Stomach (tissue), 4 donors: Measurements from ENCODE around the gene PLEKHB2.

ENCODE experiments used
- CTCF ChIP-seq, 7 experiments: fragments of 450-650 bp in 4 of 7; fragments of 200-600 bp in 3 of 7; sonication (generic) in 3 of 7; IDR thresholded peaks; one replicate each; pipeline ENCODE4 v1.5.1; 2016 to 2019; ENCODE audit warnings: antibody characterized with exemption in 7 of 7, control low read depth in 2 of 7, mild to moderate bottlenecking in 1 of 7
- EP300 ChIP-seq: sonication (generic); formaldehyde crosslinking; IDR thresholded peaks from one replicate; pipeline ENCODE4 v1.6.1; 2017; ENCODE audit warnings: antibody characterized with exemption
- POLR2A ChIP-seq, 4 donors: fragments of 450-650 bp; IDR thresholded peaks; one replicate each; pipeline ENCODE4 v1.6.1; 2016; ENCODE audit warnings: antibody characterized with exemption in 4 of 4, control low read depth in 2 of 4, mild to moderate bottlenecking in 1 of 4, moderate library complexity in 1 of 4
- POLR2AphosphoS5 ChIP-seq, 3 donors: sonication (generic); formaldehyde crosslinking; IDR thresholded peaks; one replicate each; pipeline ENCODE4 v1.6.1; 2016; ENCODE audit warnings: antibody characterized with exemption in 3 of 3

DNA sequence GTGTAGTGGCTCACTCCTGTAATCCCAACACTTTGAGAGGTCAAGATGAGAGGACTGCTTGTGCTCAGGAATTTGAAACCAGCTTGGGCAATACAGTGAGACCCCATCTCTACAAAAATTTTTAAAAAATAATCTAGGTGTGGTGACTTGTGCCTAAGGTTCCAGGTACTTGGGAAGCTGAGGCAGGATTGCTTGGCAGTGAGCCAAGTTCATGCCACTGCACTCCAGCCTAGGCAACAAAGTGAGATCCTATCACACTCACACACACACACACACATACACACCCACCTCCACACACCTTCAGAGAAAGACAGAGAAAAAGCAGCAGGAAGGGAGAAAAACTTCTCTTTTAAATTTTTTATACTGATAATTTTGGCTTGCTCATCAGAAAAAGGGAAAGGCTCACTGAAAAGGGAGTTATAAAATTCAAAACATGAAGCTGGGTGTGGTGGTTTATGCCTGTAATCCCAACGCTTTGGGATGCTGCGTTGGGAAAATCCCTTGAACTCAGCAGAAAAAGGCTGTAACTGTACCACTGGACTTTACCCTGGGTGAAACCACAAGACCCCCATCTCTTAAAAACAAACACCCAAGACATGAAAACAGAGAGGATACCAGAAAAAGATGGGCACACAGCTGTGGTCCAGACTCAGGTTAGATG is 37.5 kb upstream of the PLEKHB2 start:
- TF ChIP-seq EP300 (no peak), POLR2A (IDR thresholded peaks at IDR 0.05) (no peak), CTCF (IDR thresholded peaks at IDR 0.05) (no peak), POLR2AphosphoS5 (IDR thresholded peaks at IDR 0.05) (no peak)
